ENCODE measurements around the gene IRF2. TPM values are rescaled to one million over a fixed set of nuclear protein-coding genes. Genes with fewer than 3 reads are reported as not detected.

The IRF2 gene
- polyA plus RNA-seq, 1 donor (not counting 4 experiments of a cell fraction or from before 2014, with no cell fraction given) = 23.8 TPM

DNA sequence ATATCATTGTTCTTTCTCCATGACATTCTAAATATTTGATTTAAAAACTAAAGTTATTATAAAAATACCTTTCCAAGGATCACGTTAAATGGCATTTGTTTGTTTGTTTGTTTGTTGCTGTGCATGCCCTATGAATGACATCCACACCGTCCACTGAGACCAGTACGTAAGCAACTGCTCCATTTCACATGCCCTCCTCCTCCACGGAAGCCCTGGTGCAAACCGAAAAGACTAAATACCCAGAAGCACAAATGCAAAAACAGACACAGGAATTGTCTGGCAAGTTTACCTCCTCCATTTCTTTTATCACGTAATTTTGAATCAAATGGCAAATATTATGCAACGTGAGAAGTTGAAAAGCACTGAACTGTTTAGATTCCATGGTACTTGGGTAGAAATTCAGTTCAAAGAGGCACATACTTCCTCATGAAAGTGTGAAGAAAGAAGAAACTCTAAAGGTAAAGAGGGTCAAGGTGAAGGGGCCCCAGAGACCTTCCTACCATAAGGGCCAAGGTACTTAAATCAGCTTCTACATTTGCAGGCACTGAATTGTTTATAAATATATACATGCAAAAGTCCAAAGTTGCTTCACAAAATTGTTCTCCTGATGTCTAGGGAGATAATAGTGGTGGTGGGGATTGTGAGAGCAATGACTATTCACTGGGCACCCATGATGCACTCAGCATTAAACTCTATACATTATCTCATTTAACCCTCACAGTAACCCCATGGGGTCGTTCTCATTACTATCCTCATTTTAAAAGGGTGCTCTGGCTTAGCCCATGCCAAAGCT lies 23.4 kb downstream of the IRF2 start:
- dilution Hi-C loops (cut with MboI; ENCODE audit: extremely low pct_ligation_motif_present, low sequenced_read_pairs) = no loop called here
- peaks cover 64% of the 10 kb centered on the region for H3K79me2 ChIP-seq (ENCODE audit: control insufficient read depth, insufficient read depth, low read length)
- FAIRE-seq = peak; percentile 67

DNA sequence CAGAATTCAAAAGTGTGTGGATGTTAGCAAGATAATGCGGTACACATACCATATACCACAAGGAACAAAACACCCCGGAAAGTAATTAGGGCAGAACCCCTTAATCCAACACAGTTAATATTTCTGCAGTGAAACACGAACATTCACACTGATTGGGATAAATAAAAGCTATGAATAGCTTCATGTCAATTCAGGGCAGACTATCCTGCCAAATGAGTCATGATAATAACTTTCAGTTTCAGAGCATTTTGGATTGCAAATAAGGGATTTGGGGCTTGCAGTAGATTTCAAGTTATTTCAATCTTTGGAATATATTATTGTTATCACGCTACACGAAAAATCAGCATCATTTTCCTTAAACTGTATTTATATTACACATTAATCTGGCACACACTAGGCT lies 24.3 kb downstream of the IRF2 start:
- Histone ChIP-seq H3K4me1 (ENCODE audit: control insufficient read depth, extremely low read depth, insufficient read depth, low read length) (peaks cover 23% of the 10 kb centered on the region), H3K27me3 (ENCODE audit: control insufficient read depth, extremely low read depth, insufficient read depth, low read length) (no peaks in the 10 kb centered on the region)

More for the DNA sequence above, 23.4 kb downstream of the IRF2 start:
- Histone ChIP-seq H3K9me3 (ENCODE audit: control insufficient read depth, low read depth, low read length) (no peaks in the 10 kb centered on the region), H3K9ac (ENCODE audit: control insufficient read depth, extremely low read depth, insufficient read depth, low read length) (peak overlapping the region; percentile 18), H2AFZ (ENCODE audit: control insufficient read depth, low read length) (peak overlapping the region; percentile 13), H3K4me3 (ENCODE audit: control insufficient read depth in 2 of 3, extremely low read depth in 1 of 3, insufficient read depth in 2 of 3, low read depth in 1 of 3, low read length in 3 of 3) (no peak overlapping the region), H3K27me3 (ENCODE audit: control insufficient read depth, extremely low read depth, insufficient read depth, low read length) (no peaks in the 10 kb centered on the region), H3K9me1 (ENCODE audit: control insufficient read depth, extremely low read depth, insufficient read depth, low read length) (no peaks in the 10 kb centered on the region), H4K20me1 (ENCODE audit: control insufficient read depth, extremely low read depth, insufficient read depth, low read length) (no peaks in the 10 kb centered on the region), H3K36me3 (ENCODE audit: control insufficient read depth in 2 of 2, extremely low read depth in 1 of 2, insufficient read depth in 2 of 2, low read length in 2 of 2) (peaks cover 0 to 3% of the 10 kb centered on the region in 2 experiments), H3K27ac (ENCODE audit: control insufficient read depth, insufficient read depth, low read length) (peak overlapping the region; percentile 28), H3K4me2 (ENCODE audit: control insufficient read depth, extremely low read depth, insufficient read depth, low read depth, low read length) (peak overlapping the region; percentile 71), H3K4me1 (ENCODE audit: control insufficient read depth, extremely low read depth, insufficient read depth, low read length) (peaks cover 23% of the 10 kb centered on the region)
- TF ChIP-seq, protein P1, sequence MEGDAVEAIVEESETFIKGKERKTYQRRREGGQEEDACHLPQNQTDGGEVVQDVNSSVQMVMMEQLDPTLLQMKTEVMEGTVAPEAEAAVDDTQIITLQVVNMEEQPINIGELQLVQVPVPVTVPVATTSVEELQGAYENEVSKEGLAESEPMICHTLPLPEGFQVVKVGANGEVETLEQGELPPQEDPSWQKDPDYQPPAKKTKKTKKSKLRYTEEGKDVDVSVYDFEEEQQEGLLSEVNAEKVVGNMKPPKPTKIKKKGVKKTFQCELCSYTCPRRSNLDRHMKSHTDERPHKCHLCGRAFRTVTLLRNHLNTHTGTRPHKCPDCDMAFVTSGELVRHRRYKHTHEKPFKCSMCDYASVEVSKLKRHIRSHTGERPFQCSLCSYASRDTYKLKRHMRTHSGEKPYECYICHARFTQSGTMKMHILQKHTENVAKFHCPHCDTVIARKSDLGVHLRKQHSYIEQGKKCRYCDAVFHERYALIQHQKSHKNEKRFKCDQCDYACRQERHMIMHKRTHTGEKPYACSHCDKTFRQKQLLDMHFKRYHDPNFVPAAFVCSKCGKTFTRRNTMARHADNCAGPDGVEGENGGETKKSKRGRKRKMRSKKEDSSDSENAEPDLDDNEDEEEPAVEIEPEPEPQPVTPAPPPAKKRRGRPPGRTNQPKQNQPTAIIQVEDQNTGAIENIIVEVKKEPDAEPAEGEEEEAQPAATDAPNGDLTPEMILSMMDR (optimal IDR thresholded peaks at IDR 0.05 in 1 of 3, IDR thresholded peaks at IDR 0.05 in 1 of 3, conservative IDR thresholded peaks at IDR 0.05 in 1 of 3; ENCODE audit: extremely low read depth in 1 of 3, insufficient read depth in 2 of 3, low read length in 3 of 3) = no peak
- no peak for TF ChIP-seq EZH2 (IDR thresholded peaks at IDR 0.05; ENCODE audit: low read length)
- no peak for DNase-seq (ENCODE audit: low read depth, low spot score)

More for the DNA sequence above, 24.3 kb downstream of the IRF2 start:
- FAIRE-seq = no peak
- Histone ChIP-seq H4K20me1 (ENCODE audit: control insufficient read depth, extremely low read depth, insufficient read depth, low read length) (no peaks in the 10 kb centered on the region), H3K27ac (ENCODE audit: control insufficient read depth, insufficient read depth, low read length) (no peak overlapping the region), H2AFZ (ENCODE audit: control insufficient read depth, low read length) (no peak overlapping the region), H3K9me3 (ENCODE audit: control insufficient read depth, low read depth, low read length) (no peaks in the 10 kb centered on the region), H3K36me3 (ENCODE audit: control insufficient read depth in 2 of 2, extremely low read depth in 1 of 2, insufficient read depth in 2 of 2, low read length in 2 of 2) (peaks cover 0 to 3% of the 10 kb centered on the region in 2 experiments), H3K4me3 (ENCODE audit: control insufficient read depth in 2 of 3, extremely low read depth in 1 of 3, insufficient read depth in 2 of 3, low read depth in 1 of 3, low read length in 3 of 3) (no peak overlapping the region), H3K79me2 (ENCODE audit: control insufficient read depth, insufficient read depth, low read length) (peaks cover 63% of the 10 kb centered on the region), H3K9me1 (ENCODE audit: control insufficient read depth, extremely low read depth, insufficient read depth, low read length) (no peaks in the 10 kb centered on the region), H3K4me2 (ENCODE audit: control insufficient read depth, extremely low read depth, insufficient read depth, low read depth, low read length) (peak overlapping the region; percentile 71), H3K9ac (ENCODE audit: control insufficient read depth, extremely low read depth, insufficient read depth, low read length) (no peak overlapping the region)
- dilution Hi-C loops (cut with MboI; ENCODE audit: extremely low pct_ligation_motif_present, low sequenced_read_pairs) = no loop called here
- TF ChIP-seq, protein P1 (optimal IDR thresholded peaks at IDR 0.05 in 1 of 3, IDR thresholded peaks at IDR 0.05 in 1 of 3, conservative IDR thresholded peaks at IDR 0.05 in 1 of 3; ENCODE audit: extremely low read depth in 1 of 3, insufficient read depth in 2 of 3, low read length in 3 of 3) = no peak
- TF ChIP-seq EZH2 (IDR thresholded peaks at IDR 0.05; ENCODE audit: low read length) = no peak
- DNase-seq (ENCODE audit: low read depth, low spot score) = no peak
